ENCODE data around the gene CARD19.

The CARD19 gene

GRCh38 chr9:93159601-93160471, 63.8 kb downstream of the CARD19 start:
- POLR2A ChIA-PET (ENCODE audit: low non-redundant PET), result no interaction called here
- no peak overlapping the region for H3K27ac ChIP-seq
- TF ChIP-seq CTCF (conservative IDR thresholded peaks at IDR 0.05; ENCODE audit: low read depth), result peak; percentile 100
- peak; percentile 95 for DNase-seq (ENCODE audit: low spot score)
- CTCF ChIA-PET, result interaction anchor here (0.6 to 4.5 kb wide), 9 partner anchors 9 to 507 kb away, joined by 3 to 28 read pairs (median 3); no protein-coding TSS in a partner anchor

- DNase-seq (ENCODE audit: low spot score), result no peak
- H3K27ac ChIP-seq, result no peak overlapping the region
- ChIA-PET POLR2A (ENCODE audit: low non-redundant PET) (no interaction called here), CTCF (interaction anchor here (0.5 to 4.5 kb wide), 5 partner anchors 12 to 1885 kb away, joined by 3 to 28 read pairs (median 4); no protein-coding TSS in a partner anchor)
- no peak for TF ChIP-seq CTCF (conservative IDR thresholded peaks at IDR 0.05; ENCODE audit: low read depth)
Observed at GRCh38 chr9:93161786-93162562, 66.0 kb downstream of the CARD19 start.
